GM19438 (cell line): ENCODE results near the gene MT1G.
"Not testable (repeated sequence)": the region's sequence is repeated elsewhere in the genome, so short reads cannot be mapped to it uniquely, and the experiment has no call there.

ENCODE experiments used
- ATAC-seq: cut with Tn5 transposase; IDR thresholded peaks from one replicate; pipeline ENCODE4 v1.9.1; 2021; ENCODE audit warnings: low read depth; ENCODE audit not compliant: unreplicated experiment

MT1G gene

DNA sequence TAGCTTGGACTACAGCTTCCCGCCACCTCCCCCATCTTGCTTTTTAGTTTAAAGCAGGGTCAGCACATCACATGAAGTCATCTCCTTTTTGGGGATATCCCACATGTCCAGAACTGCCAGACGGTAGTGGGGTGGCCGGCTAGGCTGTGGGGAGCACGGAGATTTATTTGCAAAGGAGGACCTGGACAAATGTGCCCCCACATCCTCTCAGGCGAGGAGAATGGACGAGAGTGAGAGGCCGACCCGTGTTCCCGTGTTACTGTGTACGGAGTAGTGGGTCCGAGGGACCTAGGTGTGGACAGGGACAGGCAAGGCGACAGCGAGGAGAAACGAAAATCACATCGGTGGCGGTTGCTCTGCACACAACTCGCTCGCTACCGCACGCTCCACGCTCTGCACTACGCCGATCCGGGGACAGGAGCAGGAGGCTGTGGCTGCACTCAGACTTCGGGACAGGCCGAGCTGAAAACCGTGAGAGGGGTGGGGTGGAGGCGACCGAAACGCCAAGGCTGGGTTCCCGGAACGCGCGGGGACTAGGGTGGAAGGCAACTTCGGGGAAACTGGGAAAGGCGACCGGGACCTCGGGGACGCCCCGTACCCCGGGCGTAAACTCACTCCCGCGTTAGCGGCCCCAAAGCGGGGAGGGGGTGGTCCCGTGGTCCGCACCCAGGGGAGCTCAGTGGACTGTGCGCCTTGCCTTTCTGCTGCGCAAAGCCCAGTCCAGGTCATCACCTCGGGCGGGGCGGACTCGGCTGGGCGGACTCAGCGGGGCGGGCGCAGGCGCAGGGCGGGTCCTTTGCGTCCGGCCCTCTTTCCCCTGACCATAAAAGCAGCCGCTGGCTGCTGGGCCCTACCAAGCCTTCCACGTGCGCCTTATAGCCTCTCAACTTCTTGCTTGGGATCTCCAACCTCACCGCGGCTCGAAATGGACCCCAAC lies 29.8 kb downstream of the MT1G start, which contains the start of gene MT1A:
TSS of gene MT1A (plus strand) at position 853 of the 937 bp plus-strand sequence. CDS start at position 926, 73 bp downstream.
- no peak for ATAC-seq

DNA sequence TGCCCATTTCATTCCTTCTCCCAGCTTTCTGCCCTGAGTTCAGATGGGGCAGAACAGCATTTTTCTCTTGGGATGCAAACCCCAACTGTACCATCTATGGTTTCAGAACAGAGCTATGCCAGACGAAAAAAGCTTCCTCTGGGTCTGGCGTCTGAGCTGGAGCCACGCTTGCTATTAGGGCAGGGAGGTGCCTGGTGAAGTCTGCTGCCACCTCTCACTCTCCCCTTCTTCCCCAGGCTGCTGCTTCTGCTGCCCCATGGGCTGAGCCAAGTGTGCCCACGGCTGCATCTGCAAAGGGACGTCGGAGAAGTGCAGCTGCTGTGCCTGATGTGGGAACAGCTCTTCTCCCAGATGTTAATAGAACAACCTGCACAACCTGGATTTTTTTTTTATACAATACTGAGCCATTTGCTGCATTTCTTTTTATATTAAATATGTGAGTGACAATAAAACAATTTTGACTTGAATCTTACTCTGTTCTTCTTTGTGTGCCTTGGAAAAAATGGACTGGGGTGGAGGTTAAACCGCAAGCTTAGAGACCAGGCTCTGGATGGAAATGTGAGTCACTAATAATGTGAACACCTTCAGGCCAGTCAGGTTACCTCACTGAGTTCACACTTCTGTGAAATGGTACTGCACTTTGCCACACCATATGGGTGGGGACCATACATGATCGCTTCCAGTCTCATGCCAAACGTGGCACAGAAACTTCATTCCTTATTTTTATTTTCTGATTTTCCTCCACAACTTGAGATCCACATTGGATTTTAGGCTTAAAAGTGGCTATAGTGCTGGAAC lies 31.1 kb downstream of the MT1G start:
- no peak for ATAC-seq

DNA sequence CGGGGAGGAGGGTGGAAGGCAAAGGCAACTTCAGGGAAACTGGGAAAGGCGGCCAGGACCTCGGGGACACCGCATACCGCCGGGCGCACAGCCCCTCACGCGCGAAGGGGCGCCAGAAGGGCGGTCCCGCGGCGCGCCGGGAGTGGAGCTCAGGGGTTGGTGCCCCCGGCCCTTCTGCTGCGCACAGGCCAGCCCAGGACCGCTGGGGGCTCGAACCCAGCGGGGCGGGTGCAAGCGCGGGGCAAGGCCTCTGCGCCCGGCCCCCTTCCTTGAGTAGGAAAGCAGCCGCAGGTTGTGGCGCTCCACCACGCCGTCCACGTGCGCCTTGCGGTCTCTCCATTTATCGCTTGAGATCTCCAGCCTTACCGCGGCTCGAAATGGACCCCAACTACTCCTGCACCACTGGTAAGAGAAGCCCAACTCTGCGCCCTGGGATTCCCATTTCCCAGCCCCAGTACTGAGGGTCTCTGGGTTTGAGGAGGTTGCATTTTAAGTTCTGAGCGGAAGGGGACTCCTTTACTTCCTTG lies 32.4 kb downstream of the MT1G start:
- no peak for ATAC-seq

DNA sequence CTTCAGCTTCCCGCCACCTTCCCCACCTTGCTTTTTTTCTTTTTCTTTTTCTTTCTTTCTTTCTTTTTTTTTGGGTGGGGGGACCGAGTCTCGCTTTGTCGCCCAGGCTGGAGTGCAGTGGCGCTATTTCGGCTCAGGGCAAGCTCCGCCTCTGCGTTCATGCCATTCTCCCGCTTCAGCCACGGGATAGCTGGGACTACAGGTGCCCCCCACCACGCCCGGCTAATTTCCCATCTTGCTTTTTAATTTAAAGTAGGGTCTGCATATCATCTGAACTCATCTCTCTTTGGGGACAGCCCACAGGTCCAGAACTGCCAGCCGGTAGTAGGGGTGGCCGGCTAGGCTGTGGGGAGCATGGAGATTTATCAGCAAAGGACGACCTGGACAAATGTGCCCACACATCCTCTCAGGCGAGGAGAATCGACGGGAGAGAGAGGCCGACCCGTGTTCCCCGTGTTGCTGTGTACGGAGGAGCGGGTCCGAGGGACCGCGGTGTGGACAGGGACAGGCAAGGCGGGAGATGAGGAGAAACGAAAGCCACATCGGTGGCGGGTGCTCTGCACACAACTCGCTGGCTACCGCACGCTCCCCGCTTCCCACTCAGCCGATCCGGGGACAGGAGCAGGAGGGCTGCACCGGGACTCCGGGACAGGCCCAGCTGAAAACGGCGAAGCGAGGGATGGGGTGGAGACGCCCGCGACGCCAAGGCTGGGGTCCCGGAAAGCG lies 33.0 kb downstream of the MT1G start:
- ATAC-seq = no peak

DNA sequence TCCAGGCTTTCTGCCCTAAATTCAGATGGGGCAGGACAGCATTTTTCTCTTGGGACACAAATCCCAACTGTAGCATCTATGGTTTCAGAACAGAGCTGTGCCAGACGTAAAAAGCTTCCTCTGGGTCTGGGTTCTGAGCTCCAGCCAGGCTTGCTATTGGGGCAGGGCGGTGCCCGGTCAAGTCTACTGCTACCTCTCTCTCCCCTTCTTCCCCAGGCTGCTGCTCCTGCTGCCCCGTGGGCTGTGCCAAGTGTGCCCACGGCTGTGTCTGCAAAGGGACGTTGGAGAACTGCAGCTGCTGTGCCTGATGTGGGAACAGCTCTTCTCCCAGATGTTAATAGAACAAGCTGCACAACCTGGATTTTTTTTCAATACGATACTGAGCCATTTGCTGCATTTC lies 34.3 kb downstream of the MT1G start:
- ATAC-seq = no peak

DNA sequence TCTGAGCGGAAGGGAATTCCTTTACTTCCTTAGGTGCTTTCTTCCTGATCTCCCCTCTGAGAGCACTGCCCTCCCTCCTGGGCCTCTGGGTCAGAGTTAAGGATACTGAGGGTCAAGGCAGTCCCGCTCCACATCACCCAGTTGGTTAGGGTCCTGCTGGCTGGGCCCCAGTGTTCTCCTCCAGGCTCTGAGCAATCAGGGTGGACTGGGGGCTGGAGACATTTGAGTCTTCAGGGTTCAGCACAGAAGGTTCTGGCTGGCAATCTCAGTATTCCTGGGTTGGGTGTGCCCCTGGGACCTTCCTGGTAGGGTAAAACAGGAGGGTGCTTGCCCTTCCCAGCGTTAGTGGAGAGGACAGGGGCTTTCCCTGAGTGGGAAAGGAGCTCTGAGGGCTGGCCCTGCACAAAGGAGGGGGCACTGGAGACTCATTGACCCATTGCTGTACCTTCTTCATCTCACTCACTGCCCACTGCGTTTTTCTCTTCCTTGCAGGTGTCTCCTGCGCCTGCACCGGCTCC lies 35.0 kb downstream of the MT1G start:
- no peak for ATAC-seq

DNA sequence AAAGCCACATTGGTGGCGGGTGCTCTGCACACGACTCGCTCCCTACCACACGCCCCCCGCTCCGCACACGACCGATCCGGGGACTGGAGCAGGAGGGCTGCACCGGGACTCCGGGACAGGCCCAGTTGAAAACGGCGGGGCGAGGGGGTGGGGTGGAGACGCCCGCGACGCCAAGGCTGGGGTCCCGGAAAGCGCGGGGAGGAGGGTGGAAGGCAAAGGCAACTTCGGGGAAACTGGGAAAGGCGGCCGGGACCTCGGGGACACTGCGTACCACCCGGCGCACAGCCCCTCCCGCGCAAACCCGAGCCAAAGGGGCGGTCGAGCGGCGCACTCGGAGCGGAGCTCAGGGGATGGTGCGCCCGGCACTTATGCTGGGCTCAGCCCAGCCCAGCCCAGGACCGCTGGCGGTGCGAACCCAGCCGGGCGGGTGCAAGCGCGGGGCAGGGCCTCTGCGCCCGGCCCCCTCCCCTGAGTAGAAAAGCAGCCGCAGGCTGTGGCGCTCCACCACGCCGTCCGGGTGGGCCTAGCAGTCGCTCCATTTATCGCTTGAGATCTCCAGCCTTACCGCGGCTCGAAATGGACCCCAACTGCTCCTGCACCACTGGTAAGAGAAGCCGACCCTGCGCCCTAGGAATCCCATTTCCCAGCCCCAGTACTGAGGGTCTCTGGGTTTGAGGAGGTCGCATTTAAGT lies 35.6 kb downstream of the MT1G start, which contains the start of gene MT1M:
TSS of gene MT1M (plus strand) at position 504 of the 692 bp plus-strand sequence. CDS start at position 577, 73 bp downstream.
- no peak for ATAC-seq

DNA sequence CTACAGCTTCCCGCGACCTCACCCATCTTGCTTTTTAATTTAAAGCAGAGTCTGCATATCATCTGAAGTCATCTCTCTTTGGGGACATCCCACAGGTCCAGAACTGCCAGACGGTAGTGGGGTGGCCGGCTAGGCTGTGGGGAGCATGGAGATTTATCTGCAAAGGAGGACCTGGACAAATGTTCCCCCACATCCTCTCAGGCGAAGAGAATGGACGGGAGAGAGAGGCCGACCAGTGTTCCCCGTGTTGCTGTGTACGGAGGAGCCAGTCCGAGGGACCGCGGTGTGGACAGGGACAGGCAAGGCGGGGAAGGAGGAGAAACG lies 36.1 kb downstream of the MT1G start:
- no peak for ATAC-seq

DNA sequence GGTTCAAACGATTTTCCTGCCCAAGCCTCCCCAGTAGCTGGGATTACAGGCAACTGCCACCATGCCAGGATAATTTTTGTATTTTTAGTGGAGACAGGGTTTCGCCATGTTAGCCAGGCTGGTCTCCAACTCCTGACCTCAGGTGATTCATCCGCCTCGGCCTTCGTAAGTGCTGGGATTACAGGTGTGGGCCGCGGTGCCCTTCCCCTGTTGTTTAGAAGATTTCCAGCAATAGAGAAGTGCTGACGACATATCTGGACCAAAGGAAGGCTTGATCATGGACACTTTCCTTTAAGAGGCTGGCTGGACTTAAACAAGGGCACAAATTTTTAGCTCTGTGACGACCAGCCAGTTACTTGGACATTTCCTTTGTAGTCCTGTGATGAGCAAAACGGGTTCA lies 36.7 kb downstream of the MT1G start:
- no peak for ATAC-seq

DNA sequence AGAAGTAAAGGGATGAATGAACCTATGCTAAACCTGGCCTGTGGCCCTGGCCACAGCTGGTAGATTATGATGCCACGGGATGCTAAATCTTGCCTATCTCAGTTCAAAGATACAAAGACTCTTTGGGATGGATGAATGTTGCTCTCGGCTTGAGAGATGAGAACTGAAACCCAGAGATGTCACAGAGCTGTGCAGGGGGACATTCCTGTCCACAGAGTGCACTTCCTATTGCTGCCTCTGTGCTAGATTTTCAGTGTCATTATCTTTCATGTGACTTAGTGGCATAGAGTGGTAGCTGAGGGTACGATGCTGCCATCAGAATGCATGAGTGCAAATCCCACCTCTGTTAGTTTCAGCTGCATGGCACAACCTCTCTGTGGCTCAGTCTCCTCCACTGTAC lies 37.7 kb downstream of the MT1G start:
- peak; percentile 77 for ATAC-seq

DNA sequence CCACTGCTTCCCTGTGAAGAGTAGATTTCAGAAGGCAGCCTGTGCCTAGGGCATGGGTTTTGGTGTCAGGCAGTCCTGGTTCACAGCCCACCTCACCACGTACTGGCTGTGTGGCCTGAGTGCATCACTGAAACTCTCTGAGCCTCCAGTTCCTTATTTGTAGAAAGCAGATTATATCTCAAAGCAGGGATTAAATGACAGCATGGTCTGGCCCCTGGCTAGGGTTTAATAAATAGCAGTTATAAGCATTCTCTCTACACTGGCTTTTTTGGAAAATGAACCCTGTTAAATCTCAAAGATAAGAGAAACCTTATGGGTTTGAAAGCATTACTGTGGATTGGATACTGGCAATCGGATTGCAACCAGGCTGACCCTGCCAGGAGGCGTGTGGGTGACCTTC lies 38.3 kb downstream of the MT1G start:
- no peak for ATAC-seq

DNA sequence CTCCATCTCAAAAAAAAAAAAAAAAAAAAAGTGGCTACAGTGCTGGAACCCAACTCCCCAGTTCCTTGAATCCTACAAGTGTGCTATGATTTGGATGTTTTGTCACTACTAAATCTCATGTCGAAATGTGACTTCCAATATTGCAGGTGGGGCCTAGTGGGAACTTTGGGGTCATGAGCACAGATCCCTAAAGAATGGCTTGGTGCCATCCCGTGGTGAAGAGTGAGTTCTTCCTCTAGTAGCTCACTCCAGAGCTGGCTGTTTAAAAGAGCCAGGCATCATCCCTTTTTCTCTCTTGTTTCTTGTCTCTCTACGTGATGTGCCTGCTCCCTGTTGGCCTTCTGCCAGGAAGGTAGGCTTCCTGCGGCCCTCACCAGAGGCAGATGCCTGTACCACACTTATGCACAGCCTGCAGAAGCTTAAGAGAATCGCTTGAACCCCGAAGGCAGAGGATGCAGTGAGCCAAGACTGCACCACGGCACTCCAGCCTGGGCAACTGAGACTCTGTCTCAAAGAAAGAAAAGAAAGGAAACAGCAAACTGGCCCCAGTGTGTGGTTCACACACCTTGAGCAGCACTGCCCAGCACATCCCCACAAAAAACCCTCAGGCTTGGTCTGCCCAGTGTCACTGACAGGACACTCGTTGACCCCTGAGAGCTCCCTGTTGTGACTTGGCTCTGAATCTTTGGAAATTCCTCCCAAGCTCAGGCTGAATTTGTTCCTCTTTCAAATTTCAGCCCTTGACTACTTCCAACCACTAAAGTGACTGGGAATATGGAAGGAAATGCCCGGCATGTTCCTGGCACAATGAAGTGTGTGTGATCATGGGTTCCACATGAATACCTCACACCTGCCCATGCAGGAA lies 39.1 kb downstream of the MT1G start:
- ATAC-seq = no peak

DNA sequence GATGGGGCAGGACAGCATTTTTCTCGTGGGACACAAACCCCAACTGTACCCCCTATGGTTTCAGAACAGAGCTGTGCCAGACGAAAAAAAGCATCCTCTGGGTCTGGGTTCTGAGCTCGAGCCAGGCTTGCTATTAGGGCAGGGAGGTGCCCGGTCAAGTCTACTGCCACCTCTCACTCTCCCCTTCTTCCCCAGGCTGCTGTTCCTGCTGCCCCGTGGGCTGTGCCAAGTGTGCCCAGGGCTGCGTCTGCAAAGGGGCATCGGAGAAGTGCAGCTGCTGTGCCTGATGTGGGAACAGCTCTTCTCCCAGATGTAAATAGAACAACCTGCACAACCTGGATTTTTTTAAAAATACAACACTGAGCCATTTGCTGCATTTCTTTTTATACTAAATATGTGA lies 41.2 kb downstream of the MT1G start:
- ATAC-seq = no peak

DNA sequence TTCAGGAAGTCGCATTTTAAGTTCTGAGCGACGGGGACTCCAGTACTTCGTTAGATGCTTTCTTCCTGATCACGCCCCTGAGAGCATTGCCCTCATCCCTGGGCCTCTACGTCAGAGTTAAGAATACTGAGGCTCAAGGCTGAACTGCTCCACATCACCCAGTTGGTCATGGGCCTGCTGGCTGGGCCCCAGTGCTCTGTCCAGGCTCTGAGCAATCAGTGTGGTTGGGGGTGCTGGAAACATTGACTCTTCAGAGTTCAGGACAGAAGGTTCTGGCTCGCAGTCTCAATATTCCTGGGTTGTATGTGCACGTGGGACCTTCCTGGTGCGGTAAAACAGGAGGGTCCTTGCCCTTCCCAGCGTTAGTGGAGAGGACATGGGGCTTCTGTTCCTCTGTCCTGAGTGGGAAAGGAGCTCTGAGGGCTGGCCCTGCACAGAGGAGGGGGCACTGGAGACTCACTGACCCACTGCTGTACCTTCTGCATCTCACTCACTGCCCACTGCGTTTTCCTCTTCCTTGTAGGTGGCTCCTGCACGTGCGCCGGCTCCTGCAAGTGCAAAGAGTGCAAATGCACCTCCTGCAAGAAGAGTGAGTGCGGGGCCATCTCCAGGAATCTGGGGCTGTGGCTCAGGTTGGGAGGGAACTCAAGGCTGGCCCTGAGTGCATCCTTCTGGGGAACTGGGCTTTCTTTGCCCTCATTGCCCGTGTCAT lies 41.8 kb downstream of the MT1G start:
- ATAC-seq = no peak

DNA sequence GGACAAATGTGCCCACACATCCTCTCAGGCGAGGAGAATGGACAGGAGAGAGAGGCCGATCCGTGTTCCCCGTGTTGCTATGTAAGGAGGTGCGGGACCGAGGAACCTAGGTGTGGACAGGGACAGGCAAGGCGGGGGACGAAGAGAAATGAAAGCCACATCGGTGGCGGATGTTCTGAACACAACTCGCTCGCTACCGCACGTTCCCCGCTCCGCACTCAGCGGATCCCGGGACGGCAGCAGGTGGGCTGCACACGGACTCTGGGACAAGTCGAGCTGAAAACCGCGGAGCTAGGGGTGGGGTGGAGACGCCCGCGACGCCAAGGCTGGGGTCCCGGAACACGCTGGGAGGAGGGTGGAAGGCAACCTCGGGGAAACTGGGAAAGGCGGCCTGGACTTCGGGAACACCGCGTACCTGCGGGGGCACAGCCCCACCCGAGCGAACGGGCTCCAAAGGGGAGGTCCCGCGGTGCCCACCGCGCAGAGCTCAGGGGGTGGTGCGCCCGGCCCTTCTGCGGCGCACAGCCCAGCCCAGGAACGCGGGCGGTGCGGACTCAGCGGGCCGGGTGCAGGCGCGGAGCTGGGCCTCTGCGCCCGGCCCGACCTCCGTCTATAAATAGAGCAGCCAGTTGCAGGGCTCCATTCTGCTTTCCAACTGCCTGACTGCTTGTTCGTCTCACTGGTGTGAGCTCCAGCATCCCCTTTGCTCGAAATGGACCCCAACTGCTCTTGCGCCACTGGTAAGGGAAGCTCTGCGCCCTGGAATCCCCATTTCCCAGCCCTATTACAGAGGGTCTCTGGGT lies 42.5 kb downstream of the MT1G start, which contains the start of gene MT1E:
TSS of gene MT1E (plus strand) at position 642 of the 803 bp plus-strand sequence. CDS start at position 713, 71 bp downstream.
- no peak for ATAC-seq

DNA sequence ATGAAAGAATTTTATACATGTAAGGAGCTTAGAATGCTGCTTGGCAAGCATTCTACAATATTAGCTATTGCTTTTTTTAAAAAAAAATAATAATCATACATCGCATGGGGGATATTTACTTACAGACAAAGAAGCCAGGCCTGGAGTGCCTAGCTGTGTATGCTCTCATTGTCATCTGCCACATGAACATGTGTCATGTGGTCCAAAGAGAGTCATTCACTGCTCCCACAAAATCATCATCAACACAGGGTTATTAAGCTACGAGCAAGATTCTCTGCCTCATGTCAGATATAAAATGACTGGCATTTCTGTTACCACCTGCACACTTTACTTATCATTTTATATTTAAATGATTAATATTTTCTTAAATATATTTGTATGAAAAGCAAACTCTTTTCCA lies 44.2 kb downstream of the MT1G start:
- no peak for ATAC-seq

DNA sequence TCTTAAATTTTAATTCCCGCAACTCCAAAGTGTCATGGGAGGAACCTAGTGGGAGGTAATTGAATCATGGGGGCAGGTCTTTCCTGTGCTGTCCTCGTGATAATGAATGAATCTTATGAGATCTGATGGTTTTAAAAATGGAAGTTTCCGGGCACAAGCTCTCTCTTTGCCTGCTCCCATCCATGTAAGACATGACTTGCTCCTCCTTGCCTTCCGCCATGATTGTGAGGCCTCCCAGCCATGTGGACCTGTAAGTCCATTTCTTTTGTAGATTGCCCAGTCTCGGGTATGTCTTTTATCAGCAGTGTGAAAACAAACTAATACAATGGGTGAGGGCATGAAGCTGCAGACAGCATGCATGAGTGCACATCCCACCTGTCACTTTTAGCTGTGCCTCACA lies 44.7 kb downstream of the MT1G start:
- not testable (repeated sequence) for ATAC-seq
